Neural cell (in vitro differentiated cells): Measurements from ENCODE around the gene FARP1.

Experiments
- EP300 ChIP-seq: fragments of 450-650 bp; conservative IDR thresholded peaks from 2 replicates; pipeline ENCODE4 v1.6.1; 2014; ENCODE audit warnings: antibody characterized with exemption, mild to moderate bottlenecking, moderate library complexity; ENCODE audit not compliant: poor library complexity, severe bottlenecking
- EZH2 ChIP-seq: fragments of 200-600, 300-800 bp; shearing (Covaris generic), sonication (generic); IDR thresholded peaks from 2 replicates; pipeline ENCODE4 v1.6.1; 2014; ENCODE audit warnings: antibody characterized with exemption, low read length, borderline replicate concordance, mild to moderate bottlenecking; ENCODE audit not compliant: insufficient read depth, poor library complexity, severe bottlenecking
- MXI1 ChIP-seq: fragments of 450-650 bp; conservative IDR thresholded peaks from 2 replicates; pipeline ENCODE4 v1.6.1; 2014; ENCODE audit warnings: antibody characterized with exemption, mild to moderate bottlenecking; ENCODE audit not compliant: poor library complexity, severe bottlenecking
- POLR2AphosphoS5 ChIP-seq: IDR thresholded peaks from 2 replicates; pipeline ENCODE4 v1.6.1; 2012
- TF ChIP-seq, protein P1 (sequence below): fragments of 450-650 bp; IDR thresholded peaks from 2 replicates; pipeline ENCODE4 v1.5.1; 2014; ENCODE audit warnings: antibody characterized with exemption, mild to moderate bottlenecking, moderate library complexity; ENCODE audit not compliant: poor library complexity, severe bottlenecking
- TF ChIP-seq, protein P2 (sequence below): IDR thresholded peaks from 2 replicates; pipeline ENCODE4 v1.6.1; 2012; ENCODE audit warnings: borderline replicate concordance

DNA sequence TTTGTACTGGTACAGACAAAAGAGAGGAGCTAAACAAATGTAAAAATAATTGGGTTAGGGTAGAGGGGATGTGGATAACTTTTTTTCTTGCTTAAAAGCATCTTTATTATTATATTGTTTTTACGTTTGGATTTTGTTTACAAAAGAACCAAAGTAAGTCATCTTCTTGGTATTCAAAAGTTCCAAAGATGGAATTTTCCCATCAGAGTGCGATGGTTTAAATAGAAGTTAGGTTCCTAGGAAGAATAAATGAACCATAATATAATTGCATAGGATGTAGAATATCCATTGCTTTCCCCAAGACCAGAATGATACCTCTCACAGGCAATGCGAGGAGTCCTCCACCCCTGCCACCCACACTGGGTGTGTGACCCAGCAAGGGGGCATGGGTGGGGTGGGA, 133.6 kb downstream of the FARP1 start:
- TF ChIP-seq, protein P1, sequence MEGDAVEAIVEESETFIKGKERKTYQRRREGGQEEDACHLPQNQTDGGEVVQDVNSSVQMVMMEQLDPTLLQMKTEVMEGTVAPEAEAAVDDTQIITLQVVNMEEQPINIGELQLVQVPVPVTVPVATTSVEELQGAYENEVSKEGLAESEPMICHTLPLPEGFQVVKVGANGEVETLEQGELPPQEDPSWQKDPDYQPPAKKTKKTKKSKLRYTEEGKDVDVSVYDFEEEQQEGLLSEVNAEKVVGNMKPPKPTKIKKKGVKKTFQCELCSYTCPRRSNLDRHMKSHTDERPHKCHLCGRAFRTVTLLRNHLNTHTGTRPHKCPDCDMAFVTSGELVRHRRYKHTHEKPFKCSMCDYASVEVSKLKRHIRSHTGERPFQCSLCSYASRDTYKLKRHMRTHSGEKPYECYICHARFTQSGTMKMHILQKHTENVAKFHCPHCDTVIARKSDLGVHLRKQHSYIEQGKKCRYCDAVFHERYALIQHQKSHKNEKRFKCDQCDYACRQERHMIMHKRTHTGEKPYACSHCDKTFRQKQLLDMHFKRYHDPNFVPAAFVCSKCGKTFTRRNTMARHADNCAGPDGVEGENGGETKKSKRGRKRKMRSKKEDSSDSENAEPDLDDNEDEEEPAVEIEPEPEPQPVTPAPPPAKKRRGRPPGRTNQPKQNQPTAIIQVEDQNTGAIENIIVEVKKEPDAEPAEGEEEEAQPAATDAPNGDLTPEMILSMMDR, result no peak
- TF ChIP-seq MXI1 (no peak), EP300 (no peak), EZH2 (no peak), POLR2AphosphoS5 (no peak)
- TF ChIP-seq, protein P2, sequence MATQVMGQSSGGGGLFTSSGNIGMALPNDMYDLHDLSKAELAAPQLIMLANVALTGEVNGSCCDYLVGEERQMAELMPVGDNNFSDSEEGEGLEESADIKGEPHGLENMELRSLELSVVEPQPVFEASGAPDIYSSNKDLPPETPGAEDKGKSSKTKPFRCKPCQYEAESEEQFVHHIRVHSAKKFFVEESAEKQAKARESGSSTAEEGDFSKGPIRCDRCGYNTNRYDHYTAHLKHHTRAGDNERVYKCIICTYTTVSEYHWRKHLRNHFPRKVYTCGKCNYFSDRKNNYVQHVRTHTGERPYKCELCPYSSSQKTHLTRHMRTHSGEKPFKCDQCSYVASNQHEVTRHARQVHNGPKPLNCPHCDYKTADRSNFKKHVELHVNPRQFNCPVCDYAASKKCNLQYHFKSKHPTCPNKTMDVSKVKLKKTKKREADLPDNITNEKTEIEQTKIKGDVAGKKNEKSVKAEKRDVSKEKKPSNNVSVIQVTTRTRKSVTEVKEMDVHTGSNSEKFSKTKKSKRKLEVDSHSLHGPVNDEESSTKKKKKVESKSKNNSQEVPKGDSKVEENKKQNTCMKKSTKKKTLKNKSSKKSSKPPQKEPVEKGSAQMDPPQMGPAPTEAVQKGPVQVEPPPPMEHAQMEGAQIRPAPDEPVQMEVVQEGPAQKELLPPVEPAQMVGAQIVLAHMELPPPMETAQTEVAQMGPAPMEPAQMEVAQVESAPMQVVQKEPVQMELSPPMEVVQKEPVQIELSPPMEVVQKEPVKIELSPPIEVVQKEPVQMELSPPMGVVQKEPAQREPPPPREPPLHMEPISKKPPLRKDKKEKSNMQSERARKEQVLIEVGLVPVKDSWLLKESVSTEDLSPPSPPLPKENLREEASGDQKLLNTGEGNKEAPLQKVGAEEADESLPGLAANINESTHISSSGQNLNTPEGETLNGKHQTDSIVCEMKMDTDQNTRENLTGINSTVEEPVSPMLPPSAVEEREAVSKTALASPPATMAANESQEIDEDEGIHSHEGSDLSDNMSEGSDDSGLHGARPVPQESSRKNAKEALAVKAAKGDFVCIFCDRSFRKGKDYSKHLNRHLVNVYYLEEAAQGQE, result no peak
